G401 (cell line): ENCODE results near the gene OR10H2. TPM values are rescaled to one million over a fixed set of nuclear protein-coding genes. Genes with fewer than 3 reads are reported as not detected.
"Not testable (repeated sequence)": the region's sequence is repeated elsewhere in the genome, so short reads cannot be mapped to it uniquely, and the experiment has no call there.

Source experiments
- DNase-seq: peaks from one replicate; pipeline ENCODE4 v3.0.0-alpha.2; 2015; ENCODE audit warnings: low spot score
- in situ Hi-C: cut with HindIII; loops from 2 replicates; pipeline ENCODE4 v1.10.0; 2016; ENCODE audit warnings: low sequenced_read_pairs, mixed read lengths
- total RNA-seq: library from RNA; depleted of rRNA; stranded (reverse); fragments of >200 nt; shearing (Covaris generic); gene quantifications from 2 replicates; pipeline ENCODE4 v1.2.3, GENCODE V29; 2014; rRNA removed

The OR10H2 gene
- total RNA-seq, 1 experiment from 2014 or later = not detected

DNA sequence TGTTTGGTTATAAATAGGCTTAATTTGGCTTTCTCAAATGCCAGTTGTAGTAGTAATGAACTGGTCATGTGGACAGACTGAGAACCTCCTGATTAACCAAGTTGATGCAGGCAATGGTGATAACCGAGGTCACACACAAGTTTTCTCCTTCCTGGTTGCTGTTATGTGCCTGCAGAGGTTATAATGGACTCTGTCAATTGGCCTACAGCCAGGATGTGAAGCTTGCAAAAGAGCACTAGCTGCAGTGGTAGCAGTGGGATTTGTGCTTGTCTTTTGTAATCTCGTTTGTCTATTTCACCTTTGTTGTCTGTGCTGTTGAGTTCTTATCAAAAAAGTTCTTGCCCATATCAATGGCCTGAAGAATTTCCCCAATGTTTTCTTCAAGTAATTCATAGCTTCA lies 30.6 kb downstream of the OR10H2 start:
- no peak for DNase-seq
- in situ Hi-C loops = no loop called here

DNA sequence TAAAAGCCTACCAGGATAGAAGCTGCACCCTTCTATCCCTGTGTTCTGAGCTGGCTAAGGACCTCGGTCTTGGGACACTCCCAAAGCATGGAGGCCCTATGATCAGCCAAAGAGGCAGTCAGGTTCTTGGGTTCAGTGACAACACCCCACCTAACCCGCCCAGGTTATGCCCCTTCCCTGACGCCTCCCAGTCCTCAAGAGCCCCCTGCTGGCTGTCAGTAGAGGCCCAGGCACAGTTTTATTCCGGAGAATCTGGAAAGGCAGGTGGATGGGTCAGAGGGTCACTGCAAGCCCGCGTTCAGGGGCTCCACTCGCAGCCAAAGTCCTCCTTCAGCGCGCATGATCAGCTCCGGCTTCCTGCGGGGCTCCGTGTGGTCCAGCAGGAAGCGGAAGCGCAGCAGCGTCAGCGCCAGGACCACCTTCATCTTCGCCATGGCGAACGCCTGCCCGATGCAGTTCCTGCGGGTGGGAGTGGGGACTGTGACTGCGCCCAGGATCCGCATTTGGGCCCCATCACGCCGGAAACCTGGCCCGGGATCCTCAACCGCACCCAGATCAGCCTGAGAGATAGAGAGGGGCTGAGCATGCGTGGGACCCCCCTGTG lies 32.2 kb downstream of the OR10H2 start:
- DNase-seq = no peak
- in situ Hi-C loops = no loop called here

DNA sequence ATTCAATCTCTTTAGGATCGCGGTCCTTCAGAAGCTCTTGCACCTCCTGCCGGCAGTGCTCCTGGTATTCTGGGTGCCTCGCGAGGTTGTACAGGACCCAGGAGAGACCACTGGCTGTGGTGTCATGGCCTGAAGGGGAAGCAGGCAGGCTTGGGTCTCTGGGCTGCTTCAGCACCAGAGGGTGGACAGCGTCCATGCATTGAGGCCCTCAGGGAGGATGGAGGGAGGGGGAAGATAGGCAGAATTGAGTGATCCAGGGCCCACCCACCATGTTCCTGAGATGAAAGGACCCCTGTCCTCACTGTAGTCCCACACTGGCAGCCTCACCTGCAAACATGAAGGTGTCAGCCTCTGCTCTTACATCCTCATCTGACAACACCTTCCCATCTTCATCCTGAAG lies 41.8 kb downstream of the OR10H2 start:
- in situ Hi-C loops = no loop called here
- no peak for DNase-seq

DNA sequence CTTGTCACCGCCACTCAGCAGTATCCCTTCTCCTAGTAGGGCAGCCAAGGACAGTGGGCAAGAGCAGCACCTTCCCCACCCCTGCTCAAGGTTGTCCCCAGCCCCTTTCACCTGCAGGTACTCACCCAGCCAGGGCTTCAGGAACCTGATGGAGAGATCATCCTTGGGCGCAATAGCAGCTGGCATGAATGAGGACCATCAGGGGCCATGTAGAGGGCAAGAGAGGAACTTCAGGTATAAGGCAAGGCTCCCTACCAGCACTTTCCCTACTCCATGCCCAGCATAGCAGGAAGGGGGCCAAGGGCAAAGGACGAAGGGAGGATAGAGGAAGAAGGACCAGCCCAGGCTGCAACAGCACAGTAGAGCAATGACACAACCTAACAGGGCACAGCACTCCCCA lies 46.3 kb downstream of the OR10H2 start:
- in situ Hi-C loops, DNase-seq: not testable (repeated sequence)

DNA sequence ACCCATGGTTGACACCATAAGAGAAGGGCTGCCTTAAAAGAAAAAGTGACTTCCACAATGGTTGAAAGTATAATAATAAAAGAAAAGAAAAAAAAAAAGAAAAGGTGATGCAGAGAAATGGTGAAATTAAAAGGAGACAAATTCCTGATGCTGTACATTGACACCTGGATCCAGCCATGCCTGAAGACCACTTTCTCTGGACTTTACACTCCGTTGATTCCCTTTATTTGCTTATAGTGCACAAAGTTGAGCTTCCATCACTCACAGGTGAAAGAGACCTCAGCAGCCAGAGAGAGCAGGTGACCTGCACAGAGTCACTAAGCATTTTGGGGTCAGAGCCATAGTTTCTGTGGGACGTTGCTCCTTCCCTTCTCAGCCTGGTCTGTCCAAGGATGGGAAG lies 47.4 kb downstream of the OR10H2 start:
- no peak for DNase-seq
- in situ Hi-C loops = no loop called here

DNA sequence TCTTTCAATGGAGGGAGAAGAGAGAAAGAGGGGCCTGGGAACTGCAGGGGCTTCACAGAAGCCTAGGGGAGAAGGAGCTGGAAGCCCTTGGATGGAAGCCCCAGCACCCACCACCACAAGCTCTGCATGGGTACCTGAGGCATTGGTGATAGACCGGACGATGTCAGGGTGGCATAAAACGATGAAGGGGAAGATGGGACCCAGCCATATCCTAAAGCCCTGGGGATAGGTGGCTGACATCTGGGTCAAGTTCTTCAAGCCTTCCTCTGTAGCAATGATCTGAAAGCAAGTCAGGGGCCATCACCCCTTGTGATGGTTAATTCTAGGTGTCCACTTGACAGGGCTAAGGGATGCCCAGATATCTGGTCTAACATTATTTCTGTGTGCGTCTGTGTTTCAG lies 48.4 kb downstream of the OR10H2 start:
- in situ Hi-C loops = no loop called here

DNA sequence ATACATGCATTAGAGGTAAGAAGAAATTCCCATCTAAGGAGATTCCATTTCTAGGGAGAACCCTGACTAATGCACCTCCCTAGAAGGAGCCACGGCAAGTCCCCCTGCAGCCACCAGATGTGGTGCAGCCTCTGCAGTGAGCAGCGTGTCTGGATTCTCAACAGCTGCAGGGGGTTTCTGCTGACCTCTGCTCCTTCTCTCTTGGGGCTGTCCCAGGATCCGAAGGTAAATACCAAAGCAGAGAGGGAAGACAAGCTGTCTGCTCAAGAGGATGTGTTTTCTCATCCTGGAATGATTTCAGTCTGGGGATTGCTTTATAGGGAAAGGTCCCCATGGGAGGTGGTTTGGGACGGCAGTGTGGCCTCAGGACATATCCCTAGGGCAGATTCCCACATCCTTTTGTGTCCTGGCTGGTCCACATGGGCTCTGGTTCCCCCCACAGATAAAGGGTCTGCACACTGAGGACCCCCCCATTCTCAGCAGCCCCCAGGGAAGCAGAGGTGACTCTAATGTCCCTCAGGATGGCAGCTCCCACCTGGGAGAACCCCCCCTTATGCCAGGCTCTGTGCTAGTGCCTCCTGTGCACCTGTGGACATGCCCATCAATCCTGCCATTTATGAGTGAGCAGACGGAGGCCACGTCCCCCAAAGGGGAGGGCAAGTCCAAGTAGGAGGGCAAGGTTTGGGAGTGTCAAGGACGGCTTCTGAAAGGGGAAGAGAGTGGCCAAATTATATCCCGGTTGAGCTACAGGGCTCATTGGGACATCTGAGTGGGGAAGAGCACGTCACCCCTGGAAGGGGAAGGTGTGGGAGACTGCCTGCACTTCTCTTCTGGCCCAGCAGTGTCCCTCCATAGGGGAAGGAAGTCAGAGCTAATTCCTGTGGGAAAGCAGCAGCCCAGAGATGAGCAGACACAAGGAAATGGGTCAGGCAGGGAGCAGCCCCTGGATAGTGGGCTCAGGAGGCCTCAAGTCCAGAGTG lies 49.5 kb downstream of the OR10H2 start:
- DNase-seq = no peak
- in situ Hi-C loops = no loop called here

More for the DNA sequence above, 48.4 kb downstream of the OR10H2 start:
- DNase-seq = no peak

Other genes starting within 250 kb of the OR10H2 start
- gene PGLYRP2, start 248.5 kb upstream of the OR10H2 start, total RNA-seq = not detected in 2 replicates
- 0.80 and 2.8 TPM in 2 replicates for gene CYP4F22, start 219.5 kb upstream of the OR10H2 start, total RNA-seq
- not detected in 2 replicates for gene CYP4F8, start 112.8 kb upstream of the OR10H2 start, total RNA-seq
- gene CYP4F3, start 87.1 kb upstream of the OR10H2 start, total RNA-seq = not detected in 2 replicates
- gene CYP4F12, start 54.9 kb upstream of the OR10H2 start, total RNA-seq = 5.3 and 19.4 TPM in 2 replicates
- not detected in 2 replicates for gene OR10H3, start 10.0 kb downstream of the OR10H2 start, total RNA-seq
- gene OR10H5, start 59.6 kb downstream of the OR10H2 start, total RNA-seq = not detected in 2 replicates
- gene OR10H1, start 87.6 kb downstream of the OR10H2 start, total RNA-seq = not detected in 2 replicates
- gene CYP4F2, start 170.1 kb downstream of the OR10H2 start, total RNA-seq = 2.3 and 6.3 TPM in 2 replicates
- 0.75 and 0.80 TPM in 2 replicates for gene CYP4F11, start 206.5 kb downstream of the OR10H2 start, total RNA-seq
- gene OR10H4, start 221.0 kb downstream of the OR10H2 start, total RNA-seq = not detected in 2 replicates